HCT116 (cell line): ENCODE results near the gene PRKN. TPM values are rescaled to one million over a fixed set of nuclear protein-coding genes. Genes with fewer than 3 reads are reported as not detected.

ENCODE experiments used
- ATAC-seq: fragments of 200-7000 bp; cut with Tn5 transposase; 2 replicates; pipeline ENCODE4 v1.9.1; 2020; ENCODE audit warnings: mild to moderate bottlenecking, moderate library complexity
- BruUV-seq: library from RNA; stranded (reverse); fragments of 400-500 nt; replicated peaks from 2 replicates; lab custom pipeline; 2021; lab: Mats Ljungman, UMichigan
- CTCF ChIA-PET: fragments of 300-600 bp; sonication (Branson Sonifier 250); formaldehyde crosslinking; loops from one replicate; lab custom pipeline; 2021; ENCODE audit warnings: antibody characterized with exemption; lab: Charles Lee
- POLR2A ChIA-PET: fragments of 300-600, 350-600 bp; sonication (Branson Sonifier 250); formaldehyde crosslinking; loops from one replicate; lab custom pipeline; 2021; ENCODE audit warnings: antibody characterized with exemption; lab: Charles Lee
- RAD21 ChIA-PET, 2 experiments: fragments of 300-600 bp; sonication (Branson Sonifier 250); formaldehyde crosslinking; loops; one replicate each; lab custom pipeline; 2023; ENCODE audit warnings: low total read pairs in 2 of 2; ENCODE audit not compliant: uncharacterized antibody in 2 of 2, unreplicated experiment in 2 of 2, low non-redundant PET in 1 of 2; lab: Charles Lee
- DNase-seq: peaks from one replicate; pipeline ENCODE4 v3.0.0-alpha.2; 2010; ENCODE audit warnings: low read depth, low spot score
- H2AFZ ChIP-seq: fragments of 200-600 bp; shearing (Covaris generic), sonication (generic); 2 replicates; pipeline ENCODE4 v1.6.1; 2017; ENCODE audit warnings: low read depth, mixed run types, mixed read lengths, antibody characterized with exemption, low read length; ENCODE audit not compliant: poor library complexity, severe bottlenecking
- H3K27ac ChIP-seq: 2 replicates; pipeline ENCODE4 v1.5.1; 2012; ENCODE audit warnings: low read depth, low read length
- H3K27me3 ChIP-seq: fragments of 200-600 bp; sonication (generic); 2 replicates; pipeline ENCODE4 v1.6.1; 2016; ENCODE audit warnings: mixed run types, low read length, mixed read lengths; ENCODE audit not compliant: insufficient read depth
- H3K36me3 ChIP-seq, 2 experiments: fragments of 200-500 bp in 1 of 2; fragments of 200-600 bp in 1 of 2; sonication (Bioruptor generic) in 1 of 2; sonication (generic) in 1 of 2; 2 replicates each; pipeline versions ENCODE4 v1.5.1 to v1.6.1; 2014 to 2016; ENCODE audit warnings: low read length in 2 of 2, inconsistent platforms in 1 of 2, mixed read lengths in 1 of 2, mixed run types in 1 of 2; ENCODE audit not compliant: insufficient read depth in 2 of 2, control insufficient read depth in 1 of 2
- H3K4me1 ChIP-seq, 2 experiments: fragments of 200-600 bp in 1 of 2; sonication (generic) in 1 of 2; 2 replicates each; pipeline versions ENCODE4 v1.5.1 to v1.6.1; 2012 to 2017; ENCODE audit warnings: low read length in 2 of 2, inconsistent platforms in 1 of 2, mild to moderate bottlenecking in 1 of 2, mixed read lengths in 1 of 2, mixed run types in 1 of 2, moderate library complexity in 1 of 2; ENCODE audit not compliant: insufficient read depth in 2 of 2, control insufficient read depth in 1 of 2
- H3K4me2 ChIP-seq: fragments of 200-600 bp; sonication (generic); 2 replicates; pipeline ENCODE4 v1.6.1; 2017; ENCODE audit warnings: mixed run types, low read length, mixed read lengths
- H3K4me3 ChIP-seq, 2 experiments: fragments of 200-600 bp in 1 of 2; sonication (generic) in 1 of 2; replicated peaks in 1 of 2; 2 replicates each; pipeline ENCODE4 v1.5.1; 2011 to 2016; ENCODE audit warnings: low read length in 2 of 2, control low read depth in 1 of 2, low read depth in 1 of 2, mild to moderate bottlenecking in 1 of 2, mixed read lengths in 1 of 2, mixed run types in 1 of 2
- H3K79me2 ChIP-seq: fragments of 200-600 bp; sonication (generic); 2 replicates; pipeline ENCODE4 v1.6.1; 2017; ENCODE audit warnings: mild to moderate bottlenecking, mixed run types, low read length, moderate library complexity, mixed read lengths; ENCODE audit not compliant: insufficient read depth
- H3K9ac ChIP-seq: fragments of 200-600 bp; sonication (generic); 2 replicates; pipeline ENCODE4 v1.6.1; 2016; ENCODE audit warnings: low read length, mixed read lengths
- H3K9me2 ChIP-seq: fragments of 200-600 bp; sonication (generic), shearing (Covaris generic); 2 replicates; pipeline ENCODE4 v1.6.1; 2017; ENCODE audit warnings: mixed run types, mild to moderate bottlenecking, moderate library complexity; ENCODE audit not compliant: insufficient read depth
- H3K9me3 ChIP-seq, 2 experiments: fragments of 200-500 bp in 1 of 2; fragments of 200-600 bp in 1 of 2; sonication (Bioruptor generic) in 1 of 2; sonication (generic) in 1 of 2; 2 replicates each; pipeline ENCODE4 v1.6.1; 2014 to 2017; ENCODE audit warnings: low read length in 2 of 2, mixed read lengths in 2 of 2, inconsistent platforms in 1 of 2, low read depth in 1 of 2, mild to moderate bottlenecking in 1 of 2, mixed run types in 1 of 2, moderate library complexity in 1 of 2; ENCODE audit not compliant: control insufficient read depth in 1 of 2, insufficient read depth in 1 of 2
- H4K20me1 ChIP-seq: fragments of 200-600 bp; sonication (generic), shearing (Covaris generic); 2 replicates; pipeline ENCODE4 v1.6.1; 2017; ENCODE audit warnings: mixed run types, mild to moderate bottlenecking, moderate library complexity; ENCODE audit not compliant: insufficient read depth
- EGR1 ChIP-seq: IDR thresholded peaks from 2 replicates; pipeline ENCODE4 v1.6.1; 2012; ENCODE audit warnings: low read depth
- POLR2A ChIP-seq: IDR thresholded peaks from 2 replicates; pipeline ENCODE4 v1.7.0; 2011; ENCODE audit warnings: borderline replicate concordance; ENCODE audit not compliant: insufficient read depth, insufficient read length; ENCODE audit errors: extremely low read depth
- SRF ChIP-seq: IDR thresholded peaks from 2 replicates; pipeline ENCODE4 v1.6.1; 2012; ENCODE audit warnings: low read depth
- YY1 ChIP-seq: IDR thresholded peaks from 2 replicates; pipeline ENCODE4 v1.6.1; 2011; ENCODE audit warnings: low read length, low read depth, moderate library complexity, mild to moderate bottlenecking; ENCODE audit not compliant: insufficient replicate concordance; ENCODE audit errors: extremely low read depth
- intact Hi-C: fragments of 100-400 bp; cut with micrococcal nuclease; formaldehyde crosslinking; loops from 2 replicates; pipeline ENCODE4 v1.10.0; 2022
- total RNA-seq: library from RNA; stranded (reverse); gene quantifications from one replicate; pipeline ENCODE4 v1.2.1, GENCODE V29; 2021; ENCODE audit not compliant: unreplicated experiment
- TF ChIP-seq, protein P1 (sequence below): IDR thresholded peaks from 2 replicates; pipeline ENCODE4 v1.6.1; 2012; ENCODE audit warnings: low read depth
- TF ChIP-seq, protein P2 (sequence below): IDR thresholded peaks from 2 replicates; pipeline ENCODE4 v1.6.1; 2011; ENCODE audit warnings: mild to moderate bottlenecking, low read length, moderate library complexity; ENCODE audit not compliant: insufficient replicate concordance; ENCODE audit errors: extremely low read depth
- TF ChIP-seq, protein P3 (sequence below): IDR thresholded peaks from 2 replicates; pipeline ENCODE4 v1.6.1; 2012

The PRKN gene
- total RNA-seq, 1 experiment from 2014 or later = 2.6 TPM

DNA sequence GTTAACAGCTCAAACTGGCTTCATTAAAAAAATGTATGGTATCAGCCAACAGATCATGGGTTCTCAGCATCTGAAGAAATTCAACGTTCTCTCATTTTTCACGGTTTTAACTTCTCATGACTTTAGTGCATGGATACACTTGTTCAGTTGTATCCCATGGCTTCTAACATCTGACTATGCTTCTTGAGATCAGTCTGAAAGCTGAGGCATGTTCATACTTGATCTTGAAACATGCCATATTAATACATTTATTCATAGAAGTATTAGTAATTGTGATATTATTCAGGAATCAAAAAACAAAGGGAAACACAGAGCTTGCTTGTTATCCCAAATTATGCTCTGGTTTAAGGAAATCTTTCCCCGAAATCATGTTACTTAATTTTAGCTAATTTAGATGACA, 649.4 kb downstream of the PRKN start (continued):
- TF ChIP-seq, protein P1, sequence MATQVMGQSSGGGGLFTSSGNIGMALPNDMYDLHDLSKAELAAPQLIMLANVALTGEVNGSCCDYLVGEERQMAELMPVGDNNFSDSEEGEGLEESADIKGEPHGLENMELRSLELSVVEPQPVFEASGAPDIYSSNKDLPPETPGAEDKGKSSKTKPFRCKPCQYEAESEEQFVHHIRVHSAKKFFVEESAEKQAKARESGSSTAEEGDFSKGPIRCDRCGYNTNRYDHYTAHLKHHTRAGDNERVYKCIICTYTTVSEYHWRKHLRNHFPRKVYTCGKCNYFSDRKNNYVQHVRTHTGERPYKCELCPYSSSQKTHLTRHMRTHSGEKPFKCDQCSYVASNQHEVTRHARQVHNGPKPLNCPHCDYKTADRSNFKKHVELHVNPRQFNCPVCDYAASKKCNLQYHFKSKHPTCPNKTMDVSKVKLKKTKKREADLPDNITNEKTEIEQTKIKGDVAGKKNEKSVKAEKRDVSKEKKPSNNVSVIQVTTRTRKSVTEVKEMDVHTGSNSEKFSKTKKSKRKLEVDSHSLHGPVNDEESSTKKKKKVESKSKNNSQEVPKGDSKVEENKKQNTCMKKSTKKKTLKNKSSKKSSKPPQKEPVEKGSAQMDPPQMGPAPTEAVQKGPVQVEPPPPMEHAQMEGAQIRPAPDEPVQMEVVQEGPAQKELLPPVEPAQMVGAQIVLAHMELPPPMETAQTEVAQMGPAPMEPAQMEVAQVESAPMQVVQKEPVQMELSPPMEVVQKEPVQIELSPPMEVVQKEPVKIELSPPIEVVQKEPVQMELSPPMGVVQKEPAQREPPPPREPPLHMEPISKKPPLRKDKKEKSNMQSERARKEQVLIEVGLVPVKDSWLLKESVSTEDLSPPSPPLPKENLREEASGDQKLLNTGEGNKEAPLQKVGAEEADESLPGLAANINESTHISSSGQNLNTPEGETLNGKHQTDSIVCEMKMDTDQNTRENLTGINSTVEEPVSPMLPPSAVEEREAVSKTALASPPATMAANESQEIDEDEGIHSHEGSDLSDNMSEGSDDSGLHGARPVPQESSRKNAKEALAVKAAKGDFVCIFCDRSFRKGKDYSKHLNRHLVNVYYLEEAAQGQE = no peak
- no peak for TF ChIP-seq EGR1

DNA sequence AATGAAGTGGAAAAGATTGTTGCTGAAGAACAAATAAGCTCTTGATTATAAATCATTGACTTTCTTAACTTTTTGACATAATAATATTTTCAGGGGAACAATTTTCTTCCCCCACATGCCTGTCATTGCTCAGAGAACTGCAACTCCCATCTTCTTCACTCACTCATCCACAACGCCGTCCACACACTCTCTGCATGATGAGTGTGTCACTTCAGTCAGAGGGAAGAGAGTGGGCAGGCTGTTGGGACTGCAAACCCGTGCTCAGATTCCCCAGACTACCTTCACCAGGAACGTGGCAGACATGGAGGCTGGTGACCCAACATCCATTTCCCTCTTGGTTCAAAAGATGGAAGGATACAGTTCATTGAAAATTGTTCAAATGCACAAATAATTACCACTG, 650.8 kb downstream of the PRKN start:
- no peaks in the 10 kb centered on the region for H3K4me1 ChIP-seq
- no peaks in the 10 kb centered on the region for H3K9me2 ChIP-seq
- no peak overlapping the region for H3K9ac ChIP-seq
- no peaks in the 10 kb centered on the region for H4K20me1 ChIP-seq
- H3K79me2 ChIP-seq = no peaks in the 10 kb centered on the region
- POLR2A ChIA-PET = no interaction called here
- TF ChIP-seq POLR2A (no peak), SRF (no peak)
- H3K4me3 ChIP-seq = no peak overlapping the region
- no peaks in the 10 kb centered on the region for H3K9me3 ChIP-seq
- no peak overlapping the region for H3K4me2 ChIP-seq
- intact Hi-C loops = no loop called here
- no peaks in the 10 kb centered on the region for H3K27me3 ChIP-seq
- no peak overlapping the region for H3K27ac ChIP-seq
- DNase-seq = no peak
- H3K36me3 ChIP-seq = no peaks in the 10 kb centered on the region
- CTCF ChIA-PET = no interaction called here
- RAD21 ChIA-PET = no interaction called here
- BruUV-seq = no TSS peak
- H2AFZ ChIP-seq = no peak overlapping the region
- no peak for ATAC-seq

DNA sequence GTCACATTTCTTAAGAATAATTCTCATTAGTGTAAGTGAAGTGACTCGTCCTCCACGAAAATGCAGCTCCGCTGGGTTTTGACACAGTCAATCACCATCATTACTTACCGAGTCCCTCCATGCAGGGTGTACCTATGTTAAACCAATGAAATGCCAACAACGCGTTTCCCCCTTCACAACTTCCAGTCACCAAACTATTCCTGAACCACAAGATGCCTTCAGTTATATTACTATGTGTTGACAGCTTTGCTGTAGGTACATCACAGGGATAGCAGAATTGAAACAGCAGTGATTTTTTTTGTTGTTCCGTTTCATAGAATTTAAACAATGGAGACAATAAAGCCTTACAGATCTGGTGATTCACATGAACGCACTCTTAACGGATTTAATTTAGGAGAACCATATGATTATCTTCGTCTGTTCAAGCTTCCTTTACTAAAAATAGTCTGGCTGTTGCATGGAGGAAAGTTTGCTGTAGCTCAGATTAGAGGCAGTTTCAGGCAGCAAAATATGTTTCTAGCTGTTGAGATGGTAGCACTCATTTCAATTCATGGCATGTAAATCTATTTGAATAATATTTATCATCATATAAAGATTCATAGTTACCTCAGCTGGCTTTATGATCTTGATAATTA, 652.8 kb downstream of the PRKN start:
- no peak overlapping the region for H3K4me3 ChIP-seq
- ChIA-PET RAD21 (no interaction called here), POLR2A (no interaction called here), CTCF (no interaction called here)
- intact Hi-C loops = no loop called here
- no peaks in the 10 kb centered on the region for H4K20me1 ChIP-seq
- H3K27me3 ChIP-seq = no peaks in the 10 kb centered on the region
- no peak overlapping the region for H3K4me2 ChIP-seq
- DNase-seq (no peak), ATAC-seq (no peak)
- no peak overlapping the region for H3K9ac ChIP-seq
- no peaks in the 10 kb centered on the region for H3K9me3 ChIP-seq
- H3K4me1 ChIP-seq = no peaks in the 10 kb centered on the region
- BruUV-seq = no TSS peak
- no peaks in the 10 kb centered on the region for H3K9me2 ChIP-seq
- H2AFZ ChIP-seq = no peak overlapping the region
- no peaks in the 10 kb centered on the region for H3K79me2 ChIP-seq
- H3K36me3 ChIP-seq = no peaks in the 10 kb centered on the region
- no peak overlapping the region for H3K27ac ChIP-seq
- TF ChIP-seq, protein P2, sequence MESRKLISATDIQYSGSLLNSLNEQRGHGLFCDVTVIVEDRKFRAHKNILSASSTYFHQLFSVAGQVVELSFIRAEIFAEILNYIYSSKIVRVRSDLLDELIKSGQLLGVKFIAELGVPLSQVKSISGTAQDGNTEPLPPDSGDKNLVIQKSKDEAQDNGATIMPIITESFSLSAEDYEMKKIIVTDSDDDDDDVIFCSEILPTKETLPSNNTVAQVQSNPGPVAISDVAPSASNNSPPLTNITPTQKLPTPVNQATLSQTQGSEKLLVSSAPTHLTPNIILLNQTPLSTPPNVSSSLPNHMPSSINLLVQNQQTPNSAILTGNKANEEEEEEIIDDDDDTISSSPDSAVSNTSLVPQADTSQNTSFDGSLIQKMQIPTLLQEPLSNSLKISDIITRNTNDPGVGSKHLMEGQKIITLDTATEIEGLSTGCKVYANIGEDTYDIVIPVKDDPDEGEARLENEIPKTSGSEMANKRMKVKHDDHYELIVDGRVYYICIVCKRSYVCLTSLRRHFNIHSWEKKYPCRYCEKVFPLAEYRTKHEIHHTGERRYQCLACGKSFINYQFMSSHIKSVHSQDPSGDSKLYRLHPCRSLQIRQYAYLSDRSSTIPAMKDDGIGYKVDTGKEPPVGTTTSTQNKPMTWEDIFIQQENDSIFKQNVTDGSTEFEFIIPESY = no peak
- TF ChIP-seq, protein P3, sequence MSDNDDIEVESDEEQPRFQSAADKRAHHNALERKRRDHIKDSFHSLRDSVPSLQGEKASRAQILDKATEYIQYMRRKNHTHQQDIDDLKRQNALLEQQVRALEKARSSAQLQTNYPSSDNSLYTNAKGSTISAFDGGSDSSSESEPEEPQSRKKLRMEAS = no peak
- TF ChIP-seq, protein P1 = no peak
- TF ChIP-seq YY1 = no peak
